ENCODE measurements around the gene SMIM26. TPM values are rescaled to one million over a fixed set of nuclear protein-coding genes. Genes with fewer than 3 reads are reported as not detected.

The SMIM26 gene
- total RNA-seq, 1 donor from 2014 or later = 142 TPM

- no peak for DNase-seq (ENCODE audit: low read depth)
- TF ChIP-seq CTCF (conservative IDR thresholded peaks at IDR 0.05; ENCODE audit: low read depth, low read length) = no peak
- no peak overlapping the region for H3K4me3 ChIP-seq (ENCODE audit: low read depth, low read length)
These were observed 21.7 kb upstream of the SMIM26 start for GRCh38 chr20:18545566-18545965.

- no peak overlapping the region for H3K4me3 ChIP-seq (ENCODE audit: low read depth, low read length)
- no peak for TF ChIP-seq CTCF (conservative IDR thresholded peaks at IDR 0.05; ENCODE audit: low read depth, low read length)
- no peak for DNase-seq (ENCODE audit: low read depth)
These were observed 18.8 kb upstream of the SMIM26 start for GRCh38 chr20:18548465-18548864.

GRCh38 chr20:18553746-18554145 lies 13.5 kb upstream of the SMIM26 start:
- TF ChIP-seq CTCF (conservative IDR thresholded peaks at IDR 0.05; ENCODE audit: low read depth, low read length) = no peak
- DNase-seq (ENCODE audit: low read depth) = no peak
- no peak overlapping the region for H3K4me3 ChIP-seq (ENCODE audit: low read depth, low read length)

GRCh38 chr20:18567739-18568091 lies 483 bp downstream of the SMIM26 start:
- DNase-seq (ENCODE audit: low read depth) = no peak
- peak overlapping the region; percentile 86 for H3K4me3 ChIP-seq (ENCODE audit: low read depth, low read length)
- TF ChIP-seq CTCF (conservative IDR thresholded peaks at IDR 0.05; ENCODE audit: low read depth, low read length) = no peak

- no peak overlapping the region for H3K4me3 ChIP-seq (ENCODE audit: low read depth, low read length)
- no peak for TF ChIP-seq CTCF (conservative IDR thresholded peaks at IDR 0.05; ENCODE audit: low read depth, low read length)
- no peak for DNase-seq (ENCODE audit: low read depth)
These were observed 3.8 kb downstream of the SMIM26 start for GRCh38 chr20:18571009-18571408.

- no peak for TF ChIP-seq CTCF (conservative IDR thresholded peaks at IDR 0.05; ENCODE audit: low read depth, low read length)
- no peak overlapping the region for H3K4me3 ChIP-seq (ENCODE audit: low read depth, low read length)
- no peak for DNase-seq (ENCODE audit: low read depth)
These were observed 4.3 kb downstream of the SMIM26 start for GRCh38 chr20:18571578-18571977.

GRCh38 chr20:18577942-18578341 lies 10.7 kb downstream of the SMIM26 start:
- TF ChIP-seq CTCF (conservative IDR thresholded peaks at IDR 0.05; ENCODE audit: low read depth, low read length) = no peak
- H3K4me3 ChIP-seq (ENCODE audit: low read depth, low read length) = no peak overlapping the region

More at GRCh38 chr20:18577942-18578341, 10.7 kb downstream of the SMIM26 start:
- no peak for DNase-seq (ENCODE audit: low read depth)

Measured in epithelial cell of proximal tubule (primary cell).